Stimulated activated naive CD8-positive, alpha-beta T cell treated with anti-CD3 and anti-CD28 coated beads, Interleukin-15, Interleukin-2, amounts not matched to agents 100 U/mL and 50 U/mL, for 24 hours (primary cell): ENCODE data around the gene MEG3.

Experiments used
- ATAC-seq: fragments of 150-1000 bp; cut with Tn5 transposase; one replicate; pipeline ENCODE4 v1.10.0; 2021
- DNase-seq: peaks from one replicate; pipeline ENCODE4 v3.0.0; 2021

Gene MEG3

DNA sequence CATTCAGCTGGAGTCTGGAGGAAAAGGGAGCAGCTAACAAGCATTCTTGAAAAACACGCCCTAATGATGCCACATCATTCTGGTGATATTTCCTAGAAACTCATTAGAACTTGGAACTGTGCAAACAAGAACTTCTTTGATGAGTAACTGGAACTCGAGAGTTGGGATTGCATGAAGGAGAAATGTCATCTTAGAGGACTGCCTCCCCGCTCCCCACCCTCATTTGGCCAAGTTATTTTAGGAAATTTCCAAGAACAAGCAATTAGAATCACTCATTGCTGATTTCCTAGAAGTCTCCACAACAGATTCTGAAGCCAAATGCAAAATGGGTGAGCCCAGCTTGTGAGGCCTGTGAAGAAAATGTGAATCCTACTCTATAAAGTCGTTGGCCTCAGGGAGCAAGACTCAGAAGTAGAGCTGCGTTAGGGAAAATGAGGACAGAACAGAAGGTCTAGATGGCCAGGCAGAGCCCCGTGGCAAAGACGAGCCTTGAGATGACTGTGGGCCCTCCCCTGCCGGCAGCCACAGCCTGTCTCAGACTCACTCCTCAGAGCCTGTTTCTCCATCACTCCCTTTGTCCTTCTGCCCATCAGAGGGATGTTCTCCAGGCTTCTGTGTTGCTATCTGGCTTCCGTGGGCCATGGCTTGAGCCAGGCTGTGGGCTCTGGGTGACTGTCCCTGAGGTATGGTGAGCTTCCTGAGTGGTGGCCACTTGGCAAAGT is 39.2 kb downstream of the MEG3 start:
- no peak for DNase-seq

DNA sequence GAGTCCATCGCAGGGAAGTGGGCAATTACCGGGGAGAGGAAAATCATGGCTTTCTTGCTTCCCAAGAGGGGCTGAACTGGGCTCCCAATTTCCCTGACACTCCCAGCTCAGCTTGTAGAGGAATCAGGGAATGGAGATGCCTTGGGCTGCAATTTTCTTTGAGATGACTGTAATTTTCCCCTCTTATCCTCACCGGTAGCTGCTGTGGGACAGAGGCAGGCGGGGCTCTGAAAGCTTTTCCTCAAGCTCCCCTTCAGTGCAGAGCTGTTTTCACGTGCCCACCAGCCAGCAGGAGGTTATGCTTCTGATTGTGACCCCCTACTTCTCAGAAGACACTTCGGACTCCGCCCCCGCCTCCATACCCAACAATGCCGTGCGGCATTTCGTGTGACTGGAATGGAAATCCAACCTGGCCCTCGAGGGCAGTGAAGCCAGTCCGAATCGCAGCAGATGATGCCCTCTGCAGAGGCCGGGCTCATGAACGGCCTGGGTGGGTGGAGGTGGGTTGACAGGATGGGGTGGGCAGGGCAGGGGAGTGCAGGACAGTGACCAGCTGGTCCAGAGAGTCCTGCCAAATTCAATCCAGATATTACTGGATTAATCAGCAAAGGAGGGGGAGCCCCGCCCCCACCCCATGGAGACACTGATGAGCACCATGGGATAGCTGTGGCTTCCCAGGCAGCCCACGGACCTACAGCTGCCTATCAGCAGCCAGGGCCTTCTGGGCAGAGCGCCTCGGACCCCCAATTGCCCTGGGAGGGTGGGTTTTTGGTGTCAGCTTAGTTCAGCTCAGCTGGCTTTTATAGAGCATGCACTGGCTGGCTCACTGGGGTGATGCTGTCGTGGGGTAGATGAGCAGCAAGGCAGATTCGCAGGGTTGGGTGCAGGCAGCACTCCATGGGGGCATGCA is 40.0 kb downstream of the MEG3 start:
- no peak for ATAC-seq

More for the DNA sequence above, 39.2 kb downstream of the MEG3 start:
- no peak for ATAC-seq

DNA sequence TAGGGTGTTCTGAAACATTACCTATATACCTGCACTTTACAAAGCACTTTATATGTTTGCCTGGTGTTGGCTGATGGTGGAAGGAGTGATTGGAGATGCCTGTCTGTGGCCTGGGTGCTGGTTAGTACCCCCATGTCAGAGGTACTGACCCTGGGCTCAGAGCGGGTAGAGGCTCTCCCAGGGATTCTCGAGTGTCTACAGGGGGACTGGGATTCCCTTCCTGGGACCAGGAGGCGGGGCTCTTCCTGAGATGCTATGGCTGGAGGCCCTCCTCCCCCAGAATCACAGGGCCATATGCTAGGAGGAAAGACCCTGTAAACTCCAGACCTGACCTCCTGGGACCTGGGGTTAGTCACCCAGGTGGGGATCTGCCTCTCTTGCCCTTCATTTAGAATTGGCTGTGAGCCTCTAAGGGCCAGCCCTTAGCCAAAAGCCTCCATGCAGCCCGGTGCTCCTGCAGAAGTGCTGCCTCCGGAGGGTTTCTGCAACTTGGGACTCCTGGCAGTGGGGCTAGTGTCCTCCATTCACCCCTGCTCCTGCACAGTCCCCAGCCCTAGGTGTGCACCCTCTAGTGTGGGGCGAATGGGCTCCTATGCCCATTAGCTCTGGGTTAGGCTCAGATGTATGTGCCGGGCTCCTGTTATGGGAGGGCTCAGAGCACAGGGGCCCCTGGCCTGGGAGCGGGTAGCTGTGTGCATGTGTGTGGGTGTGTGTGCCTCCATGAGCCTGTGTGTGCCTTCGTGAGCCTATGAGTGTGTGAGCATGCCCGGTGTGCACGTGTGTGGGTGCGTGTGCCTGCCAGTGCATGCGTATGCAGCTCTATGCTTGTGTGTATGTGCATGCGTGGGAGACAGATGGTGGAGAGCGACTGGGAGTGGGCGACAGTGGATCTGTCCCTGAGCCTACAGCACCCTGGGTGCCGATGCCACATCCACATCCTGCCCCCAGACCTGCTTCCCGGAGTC is 41.0 kb downstream of the MEG3 start:
- ATAC-seq = no peak

More for the DNA sequence above, 40.0 kb downstream of the MEG3 start:
- DNase-seq = no peak

DNA sequence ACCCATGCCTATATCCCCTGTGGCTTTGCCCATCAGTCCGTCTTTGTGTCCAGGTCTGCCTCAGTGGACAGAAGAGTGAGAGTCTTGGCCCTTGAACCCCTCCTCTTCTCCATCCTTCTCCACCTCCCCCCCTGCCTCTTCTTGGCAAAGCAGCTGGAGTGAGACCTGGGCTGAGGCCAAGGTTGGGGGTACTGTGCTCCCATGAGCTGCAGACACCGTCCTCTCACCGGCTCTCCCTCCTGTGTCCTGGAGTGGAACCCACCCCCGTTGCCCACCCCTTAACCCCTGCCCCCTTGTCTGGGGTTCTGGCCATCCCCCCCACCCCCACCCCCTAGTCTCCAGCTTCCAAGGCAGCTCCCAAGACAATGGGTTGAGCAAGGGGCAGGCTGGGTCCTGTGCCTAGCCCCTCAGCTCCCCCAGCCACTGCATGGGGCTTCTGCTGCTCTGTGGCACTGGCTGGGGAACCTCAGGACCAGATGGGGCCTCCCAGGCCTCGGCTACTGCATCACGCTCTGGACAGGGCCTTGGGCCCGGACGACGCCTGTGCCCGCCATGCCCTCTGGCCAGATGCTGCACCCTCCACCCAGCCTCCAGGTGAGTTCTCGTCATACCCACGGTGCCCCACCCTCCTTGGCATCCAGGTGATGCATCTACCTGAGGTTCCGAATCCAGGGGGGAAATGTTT is 41.9 kb downstream of the MEG3 start:
- no peak for ATAC-seq
- DNase-seq = no peak

More for the DNA sequence above, 41.0 kb downstream of the MEG3 start:
- DNase-seq = no peak

DNA sequence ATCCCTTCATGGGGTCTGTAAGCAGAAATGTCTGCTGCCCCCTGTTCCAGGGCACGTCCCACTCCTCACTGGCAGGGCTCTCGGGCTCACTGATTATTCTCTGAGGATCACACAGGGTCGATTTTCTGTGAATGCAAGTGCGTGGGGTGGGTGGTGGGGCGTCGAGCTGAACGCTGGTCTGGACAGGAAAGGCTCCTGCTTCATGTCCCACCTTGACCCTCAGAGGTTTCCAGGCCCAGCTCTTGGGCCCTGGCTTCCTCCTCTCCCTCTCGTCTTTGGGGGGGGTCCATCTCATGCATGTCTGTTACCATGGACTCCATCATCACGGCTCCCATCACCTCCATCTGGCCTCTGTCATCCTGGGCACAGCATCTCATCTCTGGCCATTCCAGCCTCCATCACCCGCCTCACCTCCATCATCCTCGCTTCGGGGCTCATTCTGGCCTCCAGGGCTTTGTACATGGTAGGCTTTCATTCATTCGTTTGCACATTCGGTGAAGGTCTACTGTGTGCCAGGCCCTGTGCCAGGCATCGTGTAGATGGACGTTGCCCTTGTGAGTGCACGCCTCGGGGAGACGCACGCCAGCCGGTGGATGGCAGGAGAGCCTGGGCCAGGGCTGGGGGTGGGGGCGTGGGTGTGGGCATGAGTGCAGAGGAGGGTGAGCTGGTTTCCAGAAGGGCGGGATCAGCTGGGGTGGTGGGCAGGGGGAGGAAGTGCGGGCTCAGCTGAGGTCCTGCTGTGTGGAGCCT is 42.9 kb downstream of the MEG3 start:
- no peak for DNase-seq
- no peak for ATAC-seq

DNA sequence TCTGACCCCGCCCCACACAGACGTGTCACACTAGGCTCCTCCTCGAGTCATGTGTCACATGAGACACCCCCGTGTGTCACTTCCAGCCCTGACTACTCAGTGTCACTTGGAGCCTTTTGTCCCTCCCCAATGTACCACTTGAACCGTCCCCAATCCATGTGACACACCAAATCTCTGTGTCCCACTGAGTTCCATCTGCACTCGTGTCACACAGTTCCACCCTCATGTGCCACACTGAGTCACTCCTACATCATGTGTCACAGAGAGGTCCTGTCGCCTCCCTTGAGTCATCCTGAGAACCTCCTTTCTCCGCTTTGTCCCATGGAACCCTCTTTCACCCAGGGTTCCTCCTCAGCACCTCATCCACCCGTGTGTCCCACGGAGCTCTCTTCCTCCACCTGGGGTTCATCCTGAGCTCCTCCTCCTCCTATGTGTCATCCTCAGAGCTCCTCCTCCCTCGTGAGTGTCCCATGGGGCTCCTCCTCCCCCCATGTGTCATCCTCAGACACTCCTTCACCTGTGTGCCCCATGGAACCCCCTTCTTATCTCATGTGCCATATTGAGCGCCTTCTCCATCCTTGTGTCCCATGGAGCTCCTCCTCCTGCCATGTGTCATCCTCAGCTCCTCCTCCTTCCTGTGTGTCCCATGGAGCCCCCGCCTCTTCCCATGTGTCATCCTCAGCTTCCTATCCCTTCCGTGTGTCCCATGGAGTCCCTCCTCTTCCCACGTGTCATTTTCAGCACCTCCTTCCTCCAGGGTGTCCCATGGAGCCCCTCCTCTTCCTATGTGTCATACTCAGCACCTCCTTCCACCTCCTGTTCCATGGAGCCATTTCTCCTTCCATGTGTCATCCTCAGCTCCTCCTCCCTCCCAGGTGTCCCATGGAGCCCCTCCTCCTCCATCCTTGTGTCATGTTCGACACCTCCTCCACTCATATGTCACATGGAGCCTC is 45.6 kb downstream of the MEG3 start:
- peak; percentile 48 for ATAC-seq

DNA sequence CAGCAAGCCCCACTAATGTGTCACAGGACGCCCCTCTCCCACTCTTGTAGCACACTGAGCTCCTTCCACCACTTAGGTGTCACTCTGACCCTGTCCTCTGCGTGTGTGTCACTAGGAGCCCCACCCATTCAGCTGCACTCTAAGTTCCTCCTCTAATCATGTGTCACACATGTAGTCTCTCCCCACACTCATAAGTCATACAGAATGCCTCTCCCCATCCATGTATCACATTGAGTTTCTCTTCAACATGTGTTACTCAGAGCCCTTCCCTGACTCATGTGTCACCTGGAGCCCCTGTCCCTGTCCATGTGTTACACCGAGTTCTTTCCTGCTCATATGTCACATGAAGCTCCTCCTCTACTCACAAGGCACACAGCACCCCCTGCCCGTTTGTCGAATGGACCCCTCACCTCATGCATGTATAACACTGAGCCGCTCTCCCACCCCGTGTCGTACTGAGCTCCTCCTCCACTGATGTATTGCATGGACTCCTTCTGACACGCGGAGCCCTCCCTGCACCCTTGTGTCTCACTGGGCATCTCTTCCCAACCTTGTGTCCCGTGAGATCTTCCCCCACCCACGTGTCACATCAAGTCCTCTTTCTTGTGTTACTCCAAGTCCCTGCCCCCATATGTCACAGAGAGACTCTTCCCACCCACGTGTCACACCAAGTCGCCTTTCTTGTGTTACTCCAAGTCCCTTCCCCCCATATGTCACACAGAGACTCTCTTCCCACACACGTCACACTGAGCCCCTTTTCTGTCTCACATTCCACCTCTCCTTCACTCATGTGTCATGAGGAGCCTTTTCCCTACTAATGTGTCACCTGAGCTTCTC is 46.6 kb downstream of the MEG3 start:
- DNase-seq = no peak
- peak; percentile 24 for ATAC-seq

More for the DNA sequence above, 45.6 kb downstream of the MEG3 start:
- DNase-seq = no peak

DNA sequence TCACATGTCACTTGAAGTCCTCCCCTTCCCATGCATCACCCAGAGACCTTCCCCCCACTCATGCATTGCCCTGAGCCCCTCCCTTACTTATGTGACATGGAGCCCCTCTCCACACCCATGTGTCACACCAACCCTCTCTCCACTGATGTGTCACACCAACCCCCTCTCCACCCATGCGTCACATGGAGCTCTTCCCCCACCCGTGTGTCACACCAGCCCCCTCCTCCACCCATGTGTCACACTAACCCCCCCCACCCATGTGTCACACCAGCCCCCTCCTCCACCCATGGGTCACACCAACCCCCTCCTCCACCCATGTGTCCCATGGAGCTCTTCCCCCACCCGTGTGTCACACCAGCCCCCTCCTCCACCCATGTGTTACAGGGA is 47.2 kb downstream of the MEG3 start:
- no peak for ATAC-seq
- DNase-seq = no peak

DNA sequence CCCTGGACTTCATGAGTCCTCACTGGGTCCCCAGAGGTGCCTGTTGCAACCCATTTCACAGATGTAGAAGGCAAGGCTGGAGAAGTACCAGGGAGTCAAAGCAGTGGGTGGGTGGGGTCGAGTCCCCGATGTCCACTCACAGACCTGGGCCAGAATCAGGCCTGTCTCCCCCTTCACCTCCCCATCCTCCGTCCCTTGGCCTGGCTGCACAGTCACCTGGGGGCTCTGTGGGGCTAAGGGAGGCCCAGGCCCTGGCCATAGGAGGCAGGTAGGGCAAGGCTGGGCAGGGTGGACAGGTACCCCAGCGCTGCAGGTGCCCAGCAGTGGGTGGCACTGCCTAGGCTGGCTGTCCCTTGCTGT is 48.1 kb downstream of the MEG3 start:
- no peak for DNase-seq

DNA sequence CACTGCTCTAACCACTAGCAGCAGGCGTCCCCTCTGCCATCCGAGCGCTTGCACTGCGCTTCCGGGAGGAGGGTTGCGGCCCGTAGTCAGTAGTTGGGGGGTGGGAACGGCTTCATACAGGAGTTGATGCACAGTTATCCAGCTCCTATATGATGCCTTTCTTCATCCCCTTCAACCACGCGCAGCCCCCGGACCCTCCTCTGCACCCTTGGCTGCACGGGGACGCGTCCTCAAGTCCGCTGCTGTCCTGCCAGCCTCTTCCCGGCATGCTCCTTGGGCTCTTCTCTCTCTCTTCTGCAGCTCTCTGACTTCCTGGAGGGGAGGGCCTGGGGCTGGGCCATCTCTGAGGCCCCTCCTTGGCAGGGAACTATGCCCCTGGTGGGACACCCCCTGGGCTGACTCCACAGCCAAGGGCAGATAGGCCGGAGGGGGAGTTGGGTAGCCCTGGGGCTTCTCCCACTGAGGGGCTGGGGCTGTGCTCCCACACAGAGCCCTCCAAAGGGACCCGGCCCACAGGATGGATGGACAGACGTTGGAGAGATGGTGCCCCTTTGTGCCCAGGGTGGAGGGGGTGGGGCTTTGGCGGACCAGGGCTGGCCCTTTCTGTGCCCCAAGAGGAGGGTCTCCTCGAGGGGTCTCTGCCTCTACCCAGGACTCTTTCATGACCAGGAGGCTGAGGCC is 48.6 kb downstream of the MEG3 start:
- ATAC-seq (no peak), DNase-seq (no peak)

More for the DNA sequence above, 48.1 kb downstream of the MEG3 start:
- ATAC-seq = no peak

DNA sequence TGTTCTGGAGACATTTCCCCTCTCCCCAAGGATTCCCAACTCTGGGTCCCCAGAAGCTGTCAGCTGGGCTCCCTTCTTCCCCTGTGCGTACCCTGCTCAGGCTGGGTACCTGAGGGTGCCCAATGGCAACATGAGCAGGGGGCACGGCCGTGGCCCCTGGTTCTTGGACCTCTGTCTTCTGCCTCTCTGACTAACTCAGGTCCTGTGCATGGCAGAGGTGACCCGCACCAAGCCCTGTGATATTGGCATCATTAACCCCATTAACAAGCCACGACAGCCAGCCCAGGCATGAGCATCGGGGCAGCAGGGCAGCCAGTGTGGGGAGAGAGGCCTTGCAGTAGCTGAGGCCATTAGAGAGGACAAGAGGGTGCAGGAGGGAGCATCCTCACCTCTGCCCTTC is 49.2 kb downstream of the MEG3 start:
- ATAC-seq = no peak
- no peak for DNase-seq

DNA sequence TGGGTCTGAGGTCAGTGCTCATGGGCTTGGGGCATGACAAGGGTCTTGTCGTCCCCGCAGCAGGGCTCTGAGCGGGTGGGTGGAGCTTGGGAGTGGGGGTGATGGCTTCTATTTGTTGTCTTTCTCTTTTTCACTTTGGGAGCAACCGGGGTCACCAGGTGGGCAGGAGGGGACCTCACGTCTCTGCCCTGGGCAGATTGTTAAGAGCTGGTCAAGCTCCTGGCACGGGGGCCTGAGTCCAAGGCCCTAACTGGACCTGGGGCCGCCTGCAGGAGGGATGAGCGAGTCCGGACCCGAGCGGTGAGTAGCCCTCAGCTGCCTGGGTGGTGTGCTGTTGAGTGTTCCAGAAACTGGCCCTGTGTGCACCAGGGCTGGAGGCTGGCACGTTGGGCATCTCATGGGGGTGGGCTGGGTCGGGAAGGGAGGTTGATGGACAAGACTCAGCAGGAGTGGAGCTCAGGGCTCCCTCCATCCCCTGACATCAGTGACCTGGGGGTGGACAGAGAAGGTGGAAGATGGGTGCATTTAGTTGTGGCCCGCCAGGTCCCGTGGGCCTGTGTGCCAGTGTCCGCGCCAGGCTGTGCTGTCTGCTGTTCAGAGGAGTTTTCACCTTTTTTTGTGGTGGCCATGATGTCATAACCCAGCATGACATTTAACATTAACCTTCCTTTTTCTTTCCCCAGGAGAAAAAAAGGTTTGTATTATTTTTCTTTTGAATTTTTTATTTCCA is 50.1 kb downstream of the MEG3 start:
- DNase-seq (no peak), ATAC-seq (no peak)

DNA sequence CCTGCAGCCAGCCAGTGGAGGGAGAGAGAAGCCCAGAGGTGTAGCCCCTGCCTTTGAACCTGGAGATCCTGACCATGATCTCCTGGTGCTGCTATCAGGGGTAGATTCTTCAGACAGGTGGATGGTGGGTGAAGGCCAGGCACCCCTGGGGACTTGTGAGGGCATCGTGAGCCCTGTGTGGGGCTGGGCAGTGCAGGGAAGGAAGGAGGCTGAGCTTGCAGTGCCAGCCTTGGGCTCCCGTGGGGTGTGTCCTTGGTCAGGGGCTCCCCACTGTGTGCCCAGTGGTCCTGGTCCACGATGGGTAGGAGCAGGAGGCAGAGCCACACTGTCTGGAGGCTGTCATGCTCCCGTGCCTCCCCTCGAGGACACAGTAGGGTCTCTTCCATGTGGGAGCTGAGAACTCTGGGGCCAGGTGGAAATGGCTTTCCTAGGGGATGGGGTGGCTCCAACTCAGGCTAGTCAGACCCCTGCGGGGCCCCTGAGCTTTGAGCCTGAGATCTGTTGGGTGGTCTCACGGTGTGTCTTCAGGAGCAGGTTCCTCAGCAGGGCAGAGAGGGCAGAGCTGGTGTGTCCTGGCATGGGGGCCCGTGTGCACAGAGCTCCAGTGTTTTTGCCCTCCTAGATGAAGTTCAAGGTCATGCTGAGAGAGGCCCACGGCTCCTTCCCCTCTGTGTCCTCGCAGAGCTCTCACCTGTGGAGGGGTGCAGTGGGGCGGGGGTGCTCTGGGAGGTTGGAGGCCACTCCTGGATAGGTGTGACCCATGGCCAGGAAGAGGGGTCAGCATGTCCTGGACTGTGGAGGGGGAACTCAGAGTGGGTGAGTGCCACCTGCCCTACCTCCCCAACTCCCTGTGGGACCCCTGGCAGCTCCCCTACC is 52.6 kb downstream of the MEG3 start:
- no peak for DNase-seq
- no peak for ATAC-seq

DNA sequence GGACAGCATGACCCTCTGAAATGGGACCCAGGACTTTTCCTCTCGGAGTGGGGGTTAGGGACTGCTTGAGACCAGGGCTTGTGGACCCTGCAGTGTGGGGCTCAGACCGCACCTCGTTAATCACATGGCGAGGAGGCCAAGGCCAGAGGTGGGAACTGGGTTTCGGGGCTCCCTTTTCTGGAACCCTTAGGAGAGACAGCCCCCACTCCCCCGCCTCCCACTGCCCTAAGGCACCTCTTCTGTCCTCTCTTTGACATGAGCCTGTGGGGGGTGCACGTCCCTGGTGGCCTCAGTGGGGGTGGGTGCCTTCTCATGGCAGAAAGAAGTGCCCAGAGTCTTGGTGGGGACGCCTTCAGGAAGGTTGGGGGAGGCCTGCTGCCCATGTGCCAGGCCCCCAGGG is 53.3 kb downstream of the MEG3 start:
- ATAC-seq (no peak), DNase-seq (no peak)

DNA sequence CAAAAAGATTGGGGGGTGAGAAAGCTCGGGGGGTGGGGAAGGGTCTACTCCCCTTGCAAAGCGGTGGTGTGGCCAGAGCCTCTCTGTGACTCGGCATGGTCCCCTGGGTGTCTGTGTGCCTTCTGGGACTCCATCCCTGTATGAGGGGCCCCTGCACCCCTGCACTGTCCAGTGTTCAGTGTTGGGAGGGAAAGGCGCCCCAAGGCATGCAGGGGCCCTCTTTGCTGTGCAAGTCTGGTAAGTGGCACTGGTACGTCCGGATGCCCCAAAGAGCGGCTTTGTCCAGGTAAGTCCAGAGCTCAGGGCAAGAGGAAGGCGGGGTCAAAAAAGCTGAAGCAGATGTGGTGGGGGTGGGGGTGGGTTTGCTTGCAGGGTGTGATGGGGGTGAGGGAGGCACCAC is 53.9 kb downstream of the MEG3 start:
- DNase-seq = no peak
- ATAC-seq = no peak

DNA sequence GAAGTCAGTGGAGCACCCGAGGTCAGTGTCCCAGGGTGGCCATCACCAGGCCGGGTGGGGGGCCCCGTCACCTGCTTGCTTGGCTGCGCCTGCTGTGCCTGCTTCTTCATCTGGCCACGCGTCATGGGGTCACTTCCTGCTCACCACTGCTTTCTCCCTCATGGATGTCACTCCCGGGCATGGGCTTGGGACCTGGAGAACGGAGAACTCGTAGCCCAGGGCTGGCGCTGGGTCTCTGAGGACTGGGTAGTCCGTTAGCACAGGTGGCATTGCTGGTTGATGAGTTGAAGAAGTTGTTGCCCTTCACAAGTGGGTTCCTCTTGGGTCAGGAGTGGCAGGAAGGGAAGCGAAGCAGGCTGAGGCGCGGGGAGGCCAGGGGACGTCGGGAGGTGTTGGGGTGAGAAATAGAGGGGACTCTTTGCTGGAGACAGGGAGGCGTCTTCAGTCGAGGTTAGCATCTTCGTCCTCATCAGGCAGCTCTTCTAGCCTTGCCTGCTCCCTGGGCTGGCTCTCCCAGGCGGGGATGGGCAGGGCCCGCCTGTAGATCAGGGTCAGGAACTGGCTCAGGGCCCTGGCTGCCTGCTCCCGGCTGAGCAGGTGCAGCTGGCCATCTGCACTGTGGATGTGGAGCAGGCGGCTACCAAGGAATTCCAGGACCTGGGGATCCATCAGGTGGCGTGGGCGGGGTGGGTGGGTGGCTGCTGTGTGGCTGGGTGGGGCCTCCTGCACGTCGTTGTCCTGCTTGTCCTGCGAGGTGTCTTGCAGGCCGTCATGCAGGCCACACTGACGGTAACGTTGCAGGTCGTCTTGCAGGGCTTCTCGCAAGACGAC is 54.6 kb downstream of the MEG3 start:
- DNase-seq (no peak), ATAC-seq (no peak)
